Naive B cell (primary cell): Measurements from ENCODE around the gene SEMA6C. TPM values are rescaled to one million over a fixed set of nuclear protein-coding genes. Genes with fewer than 3 reads are reported as not detected.
"Not testable (repeated sequence)": the region's sequence is repeated elsewhere in the genome, so short reads cannot be mapped to it uniquely, and the experiment has no call there.

Experiments used
- ATAC-seq, 2 donors: fragments of 150-1000 bp; cut with Tn5 transposase; 2 replicates each; pipeline ENCODE4 v1.10.0; 2021; ENCODE audit warnings: low read depth in 2 of 2, mild to moderate bottlenecking in 2 of 2, moderate library complexity in 2 of 2
- DNase-seq: peaks from one replicate; pipeline ENCODE4 v3.0.0; 2022
- H3K27ac Mint-ChIP-seq, 6 donors: one replicate each; pipeline ENCODE4 v1.8.0; 2020 to 2022; ENCODE audit warnings: mild to moderate bottlenecking in 6 of 6, mixed read lengths in 6 of 6, moderate library complexity in 5 of 6, inconsistent platforms in 2 of 6
- H3K27me3 Mint-ChIP-seq, 3 donors: one replicate each; pipeline ENCODE4 v1.8.0; 2021 to 2022; ENCODE audit warnings: mixed read lengths in 3 of 3, mild to moderate bottlenecking in 1 of 3
- H3K36me3 Mint-ChIP-seq, 2 donors: one replicate each; pipeline ENCODE4 v1.8.0; 2020 to 2022; ENCODE audit warnings: mixed read lengths in 2 of 2, inconsistent platforms in 1 of 2, mild to moderate bottlenecking in 1 of 2
- H3K4me1 Mint-ChIP-seq, 3 donors: one replicate each; pipeline ENCODE4 v1.8.0; 2020 to 2022; ENCODE audit warnings: mixed read lengths in 3 of 3, inconsistent platforms in 1 of 3, mild to moderate bottlenecking in 1 of 3, moderate library complexity in 1 of 3
- H3K4me3 Mint-ChIP-seq, 8 donors: one replicate each; pipeline ENCODE4 v1.8.0; 2020 to 2022; ENCODE audit warnings: mild to moderate bottlenecking in 8 of 8, mixed read lengths in 8 of 8, moderate library complexity in 8 of 8, inconsistent platforms in 2 of 8
- H3K9me3 Mint-ChIP-seq, 7 donors: one replicate each; pipeline ENCODE4 v1.8.0; 2020 to 2022; ENCODE audit warnings: mixed read lengths in 7 of 7, mild to moderate bottlenecking in 5 of 7, inconsistent platforms in 2 of 7, moderate library complexity in 1 of 7
- polyA plus RNA-seq, 6 donors: library from polyadenylated mRNA; unstranded; fragments of 300-500 nt; fragmentation: Illumina TruSeq; gene quantifications; one replicate each; pipeline ENCODE4 v1.2.3, GENCODE V29; 2021; ENCODE audit warnings: low read depth in 6 of 6

Gene SEMA6C
- polyA plus RNA-seq, 6 donors from 2014 or later, result not detected

DNA sequence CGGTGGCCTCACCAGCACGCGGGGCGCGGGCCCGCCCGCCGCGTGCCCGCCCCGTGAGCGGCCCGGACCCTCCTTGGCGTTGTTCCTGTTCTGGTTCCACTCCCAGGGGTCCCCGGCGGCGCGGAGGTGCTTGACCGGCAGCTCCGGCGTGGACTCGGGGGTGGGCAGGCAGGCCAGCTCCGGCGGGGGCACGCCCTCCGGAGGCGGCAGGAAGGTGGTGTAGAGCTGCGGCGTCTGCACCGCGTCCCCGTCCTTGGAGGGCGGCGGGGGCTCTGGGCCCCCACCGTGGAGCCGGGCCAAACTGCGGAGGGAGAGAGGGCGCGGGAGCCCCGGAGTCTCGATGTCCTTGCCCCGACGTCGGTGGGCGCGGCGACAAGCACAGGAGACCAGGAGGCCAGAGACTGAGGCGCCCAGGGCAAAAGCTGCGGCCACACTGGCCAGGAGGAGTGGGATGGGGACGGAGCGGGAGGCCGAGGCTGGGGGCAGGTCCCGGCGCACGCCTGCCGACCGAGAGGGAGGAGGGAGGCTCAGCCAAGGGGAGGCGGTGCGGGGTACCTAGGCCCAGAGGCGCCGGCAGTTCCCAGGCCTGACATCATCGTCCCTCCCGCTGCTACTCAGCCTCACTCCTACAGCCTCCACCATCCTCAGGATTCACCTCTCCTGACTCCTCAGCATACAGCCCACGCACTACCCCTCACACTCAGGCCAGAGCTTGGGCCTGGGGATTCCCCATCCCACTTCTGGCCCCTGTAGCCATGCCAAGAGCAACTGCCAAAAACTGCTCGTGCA is 13.2 kb downstream of the SEMA6C start:
- no peaks in the 10 kb centered on the region for H3K36me3 Mint-ChIP-seq
- no peaks in the 10 kb centered on the region for H3K9me3 Mint-ChIP-seq
- peak overlapping the region in 2 of 8 donors; percentile 47 to 58 for H3K4me3 Mint-ChIP-seq
- peak overlapping the region in 1 of 6 donors; percentile 66 for H3K27ac Mint-ChIP-seq
- ATAC-seq (no peak), DNase-seq (no peak)
- peaks cover 4 to 15% (median 13%) of the 10 kb centered on the region in 3 donors for H3K4me1 Mint-ChIP-seq
- no peaks in the 10 kb centered on the region for H3K27me3 Mint-ChIP-seq

DNA sequence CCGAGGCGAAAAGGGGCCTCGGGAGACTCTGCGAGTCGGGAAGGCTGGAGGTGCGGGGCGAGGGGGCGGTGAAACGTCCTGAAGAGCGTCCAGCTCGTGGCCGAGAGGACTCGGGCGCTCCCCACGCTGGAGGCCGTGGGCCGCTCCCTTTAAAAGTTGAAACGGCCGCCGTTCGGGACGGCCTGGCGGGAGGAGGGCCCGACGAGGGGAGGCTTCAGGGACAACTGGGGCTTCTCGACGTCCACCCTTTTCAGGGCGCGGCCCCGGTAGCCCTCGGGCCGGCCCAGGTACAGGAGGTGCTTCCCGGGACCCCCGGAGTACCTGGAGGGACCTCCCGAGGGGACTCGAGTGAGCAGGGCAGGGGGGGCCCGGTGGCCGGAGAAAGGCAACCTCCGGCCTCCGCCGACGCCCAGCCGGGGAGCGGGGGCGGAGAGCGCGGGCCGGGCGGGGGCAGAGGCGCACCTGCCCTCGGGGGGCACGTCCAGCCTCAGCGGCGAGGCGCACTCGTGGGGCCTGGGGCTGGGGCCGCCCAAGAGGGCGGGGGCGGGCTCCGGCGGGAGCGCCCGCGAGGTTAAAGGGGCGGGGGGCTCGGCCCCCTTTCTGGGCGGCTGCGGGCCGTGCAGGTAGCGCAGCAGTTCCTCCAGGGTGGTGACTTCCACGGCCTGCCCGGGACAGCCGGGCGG is 14.0 kb downstream of the SEMA6C start:
- peak overlapping the region in 1 of 8 donors; percentile 84 for H3K4me3 Mint-ChIP-seq
- DNase-seq, result no peak

DNA sequence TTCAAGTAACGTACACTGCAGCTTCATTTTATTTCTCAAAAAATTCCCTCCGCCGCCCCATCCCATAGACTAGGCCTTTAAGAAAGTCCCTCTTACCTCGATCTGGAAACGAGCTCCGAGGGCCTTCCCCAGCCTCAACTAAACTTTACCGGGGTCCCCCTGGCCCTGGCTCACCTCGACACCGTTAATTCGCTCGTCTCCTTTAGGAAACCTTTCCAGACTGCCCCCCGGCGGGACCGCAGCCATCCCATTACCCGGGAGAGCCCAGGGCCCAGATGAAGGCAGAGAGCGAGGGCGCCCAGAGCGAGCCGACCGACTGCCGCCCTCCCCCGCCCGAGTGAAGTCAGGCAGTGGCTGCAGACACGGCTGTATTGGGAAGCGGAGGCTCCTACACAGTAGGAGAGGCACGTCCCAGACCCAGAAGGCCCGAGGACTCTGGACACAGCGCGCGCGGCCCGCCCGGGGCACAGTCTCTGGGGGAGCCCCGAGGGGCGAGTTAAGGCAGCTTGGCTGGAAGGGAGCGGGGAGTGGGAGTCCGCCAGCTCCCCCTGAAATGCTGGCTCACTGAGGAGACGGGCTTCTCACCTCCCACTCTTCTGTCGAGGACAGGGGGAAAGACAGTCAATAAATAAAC is 14.6 kb downstream of the SEMA6C start:
- ATAC-seq (no peak), DNase-seq (no peak)
- no peaks in the 10 kb centered on the region for H3K27me3 Mint-ChIP-seq
- peak overlapping the region in 3 of 6 donors; percentile 27 to 93 (median 66) for H3K27ac Mint-ChIP-seq
- peaks cover 4 to 15% (median 13%) of the 10 kb centered on the region in 3 donors for H3K4me1 Mint-ChIP-seq
- peak overlapping the region; percentile 76 to 90 (median 86) for H3K4me3 Mint-ChIP-seq
- H3K36me3 Mint-ChIP-seq, result no peaks in the 10 kb centered on the region
- H3K9me3 Mint-ChIP-seq, result no peaks in the 10 kb centered on the region

More for the DNA sequence above, 14.0 kb downstream of the SEMA6C start:
- H3K27ac Mint-ChIP-seq, result no peak overlapping the region
- ATAC-seq, result no peak
- H3K27me3 Mint-ChIP-seq, result no peaks in the 10 kb centered on the region
- no peaks in the 10 kb centered on the region for H3K36me3 Mint-ChIP-seq
- H3K9me3 Mint-ChIP-seq, result no peaks in the 10 kb centered on the region
- peaks cover 4 to 15% (median 13%) of the 10 kb centered on the region in 3 donors for H3K4me1 Mint-ChIP-seq

DNA sequence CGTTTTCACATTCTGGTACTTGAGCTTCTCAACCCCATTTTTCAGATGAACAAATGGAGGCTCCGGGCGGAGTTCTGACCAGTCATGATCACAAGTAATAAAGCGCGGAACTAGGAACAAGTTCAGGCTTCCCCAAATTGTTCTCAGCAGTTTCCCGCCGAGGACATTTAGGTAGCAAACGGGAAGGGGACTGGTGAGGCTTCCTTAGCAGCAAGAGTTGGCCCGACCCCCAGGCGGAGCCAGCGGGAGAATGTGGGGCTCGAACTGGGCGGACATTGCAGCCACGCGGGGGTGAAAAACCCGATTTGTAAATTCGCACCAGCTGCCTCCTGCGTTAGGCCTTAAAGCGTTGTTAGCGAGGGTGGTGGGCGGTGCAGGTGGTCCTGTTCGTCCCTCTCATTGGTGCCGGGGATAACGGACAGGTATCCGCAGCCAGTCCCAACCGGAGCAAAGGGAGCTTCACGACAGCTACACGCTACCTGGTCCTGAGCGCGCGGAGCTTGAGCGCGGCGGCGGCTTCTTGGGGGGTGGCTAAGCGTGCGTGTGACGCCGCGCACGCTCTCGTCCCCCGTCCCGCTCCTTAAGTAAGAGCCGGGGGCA is 15.3 kb downstream of the SEMA6C start:
- ATAC-seq (peak; percentile 99 to 100), DNase-seq (peak; percentile 84)
- Mint-ChIP-seq H3K4me3 (peak overlapping the region; percentile 76 to 90 (median 86)), H3K4me1 (peaks cover 4 to 15% (median 13%) of the 10 kb centered on the region in 3 donors), H3K27me3 (no peaks in the 10 kb centered on the region), H3K36me3 (no peaks in the 10 kb centered on the region), H3K27ac (peak overlapping the region in 5 of 6 donors; percentile 9 to 93 (median 66)), H3K9me3 (no peaks in the 10 kb centered on the region)

DNA sequence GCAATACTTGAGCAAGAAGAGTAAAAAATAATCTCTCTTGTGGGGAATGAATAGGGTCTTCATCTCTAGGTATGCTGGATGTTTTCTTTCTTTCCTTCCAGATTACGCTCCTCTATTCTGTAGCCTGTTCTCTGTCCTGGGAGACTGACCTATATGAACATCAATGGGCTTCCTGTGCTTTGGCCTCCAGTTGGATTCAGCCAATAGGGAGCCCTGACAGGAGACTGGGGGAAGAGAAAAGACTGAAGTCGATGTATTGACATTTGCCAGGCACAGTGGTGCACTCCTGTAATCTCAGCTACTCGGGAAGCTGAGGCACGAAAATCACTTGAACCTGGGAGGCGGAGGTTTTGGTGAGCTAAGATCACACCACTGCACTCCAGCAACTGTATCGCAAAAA is 17.6 kb downstream of the SEMA6C start:
- no peak for ATAC-seq
- H3K4me1 Mint-ChIP-seq, result peaks cover 4 to 15% (median 13%) of the 10 kb centered on the region in 3 donors
- no peaks in the 10 kb centered on the region for H3K27me3 Mint-ChIP-seq
- H3K9me3 Mint-ChIP-seq, result no peaks in the 10 kb centered on the region
- H3K4me3 Mint-ChIP-seq, result no peak overlapping the region
- no peaks in the 10 kb centered on the region for H3K36me3 Mint-ChIP-seq
- DNase-seq, result no peak
- H3K27ac Mint-ChIP-seq, result no peak overlapping the region

DNA sequence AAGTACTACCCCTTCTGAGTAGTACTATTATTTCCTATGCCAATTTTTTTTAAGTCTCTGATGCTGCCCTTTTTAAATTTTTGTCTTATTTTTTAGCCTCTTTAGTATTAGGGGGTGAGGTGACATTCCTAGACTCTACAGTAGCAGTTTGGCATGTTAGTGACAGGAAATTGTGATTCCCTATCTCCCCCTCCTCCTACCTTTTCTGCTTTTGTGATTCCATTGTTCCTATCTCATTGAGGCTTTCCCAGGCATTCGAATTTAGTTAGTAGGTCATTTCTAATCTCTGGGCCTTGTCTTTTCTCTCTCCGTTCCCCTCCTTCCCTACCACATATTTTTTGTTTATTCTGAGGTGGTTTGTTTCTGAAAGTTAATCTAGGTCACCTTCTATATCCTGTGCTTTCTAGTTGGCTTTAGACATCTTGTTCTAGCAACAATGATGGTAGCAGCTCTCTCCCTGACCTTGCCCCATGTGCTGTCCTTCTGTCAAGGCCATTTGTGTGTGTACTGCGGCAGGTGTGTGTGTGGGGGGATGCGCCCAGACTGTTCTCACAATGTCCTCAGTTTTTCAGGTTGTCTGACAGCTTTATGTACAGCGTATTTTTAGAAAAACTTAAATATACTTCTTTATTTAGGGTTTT is 21.5 kb downstream of the SEMA6C start:
- peaks cover 0 to 4% of the 10 kb centered on the region in 2 donors for H3K36me3 Mint-ChIP-seq
- no peaks in the 10 kb centered on the region for H3K9me3 Mint-ChIP-seq
- H3K27ac Mint-ChIP-seq, result peak overlapping the region in 2 of 6 donors; percentile 4 to 19
- ATAC-seq, result no peak
- no peaks in the 10 kb centered on the region for H3K27me3 Mint-ChIP-seq
- no peaks in the 10 kb centered on the region for H3K4me1 Mint-ChIP-seq
- no peak overlapping the region for H3K4me3 Mint-ChIP-seq
- no peak for DNase-seq

DNA sequence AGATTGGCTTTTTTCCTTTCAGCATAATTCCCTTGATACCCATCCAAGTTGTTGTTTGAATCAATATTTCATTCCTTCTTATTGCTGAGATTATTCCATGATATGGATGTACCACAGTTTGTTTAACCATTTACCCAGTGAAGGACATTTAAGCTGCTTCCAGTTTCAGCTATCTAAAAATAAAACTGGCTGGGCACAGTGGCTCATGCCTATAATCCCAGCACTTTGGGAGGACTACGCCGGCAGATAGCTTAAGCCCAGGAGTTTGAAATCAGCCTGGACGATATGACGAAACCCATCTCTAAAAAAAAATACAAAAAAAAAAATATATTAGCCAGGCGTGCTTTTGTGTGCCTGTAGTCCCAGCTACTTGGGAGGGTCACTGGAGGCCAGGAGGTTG is 32.6 kb downstream of the SEMA6C start:
- Mint-ChIP-seq H3K27ac (no peak overlapping the region), H3K27me3 (no peaks in the 10 kb centered on the region), H3K4me3 (no peak overlapping the region), H3K9me3 (no peaks in the 10 kb centered on the region), H3K4me1 (no peaks in the 10 kb centered on the region), H3K36me3 (peaks cover 13 to 14% of the 10 kb centered on the region in 2 donors)
- DNase-seq (no peak), ATAC-seq (no peak)

DNA sequence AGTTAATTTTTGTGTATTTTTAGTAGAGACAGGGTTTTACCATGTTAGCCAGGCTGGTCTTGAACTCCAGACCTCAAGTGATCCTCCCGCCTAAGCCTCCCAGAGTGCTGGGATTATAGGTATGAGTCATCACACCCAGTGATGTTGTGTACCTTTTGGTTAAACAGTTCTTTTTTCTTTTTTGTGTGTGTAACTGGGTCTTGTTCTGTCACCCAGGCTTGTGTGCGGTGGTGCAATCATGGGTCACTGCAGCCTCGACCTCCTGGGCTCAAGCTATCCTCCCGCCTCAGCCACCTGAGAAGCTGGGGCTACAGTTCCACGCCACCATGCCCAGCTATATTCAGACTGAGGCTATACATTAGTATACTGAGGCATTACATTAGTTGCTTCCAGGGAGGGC is 38.1 kb downstream of the SEMA6C start:
- H3K36me3 Mint-ChIP-seq, result peaks cover 8 to 11% of the 10 kb centered on the region in 2 donors
- DNase-seq, result no peak
- H3K9me3 Mint-ChIP-seq, result no peaks in the 10 kb centered on the region
- no peaks in the 10 kb centered on the region for H3K4me1 Mint-ChIP-seq
- no peak for ATAC-seq
- no peak overlapping the region for H3K27ac Mint-ChIP-seq
- H3K4me3 Mint-ChIP-seq, result no peak overlapping the region
- H3K27me3 Mint-ChIP-seq, result no peaks in the 10 kb centered on the region

DNA sequence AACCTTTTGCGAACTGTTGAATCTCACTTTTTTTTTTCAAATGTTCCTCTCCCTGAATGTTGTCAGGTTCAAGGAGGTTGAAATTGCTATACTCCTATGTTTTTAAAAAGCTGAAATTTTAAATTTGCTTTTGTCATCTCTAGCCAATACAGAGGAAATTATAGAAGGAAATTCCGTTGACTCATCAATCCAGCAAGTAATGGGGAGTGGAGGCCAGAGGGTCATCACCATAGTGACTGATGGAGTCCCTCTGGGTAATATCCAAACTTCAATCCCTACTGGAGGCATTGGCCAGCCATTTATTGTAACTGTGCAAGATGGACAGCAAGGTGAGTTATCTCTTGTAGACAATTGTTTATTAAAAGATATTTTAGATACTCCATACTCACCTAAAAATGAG is 39.5 kb downstream of the SEMA6C start:
- Mint-ChIP-seq H3K4me1 (no peaks in the 10 kb centered on the region), H3K36me3 (peaks cover 8 to 11% of the 10 kb centered on the region in 2 donors), H3K27me3 (no peaks in the 10 kb centered on the region), H3K4me3 (no peak overlapping the region), H3K27ac (no peak overlapping the region), H3K9me3 (no peaks in the 10 kb centered on the region)
- ATAC-seq, result no peak
- no peak for DNase-seq

DNA sequence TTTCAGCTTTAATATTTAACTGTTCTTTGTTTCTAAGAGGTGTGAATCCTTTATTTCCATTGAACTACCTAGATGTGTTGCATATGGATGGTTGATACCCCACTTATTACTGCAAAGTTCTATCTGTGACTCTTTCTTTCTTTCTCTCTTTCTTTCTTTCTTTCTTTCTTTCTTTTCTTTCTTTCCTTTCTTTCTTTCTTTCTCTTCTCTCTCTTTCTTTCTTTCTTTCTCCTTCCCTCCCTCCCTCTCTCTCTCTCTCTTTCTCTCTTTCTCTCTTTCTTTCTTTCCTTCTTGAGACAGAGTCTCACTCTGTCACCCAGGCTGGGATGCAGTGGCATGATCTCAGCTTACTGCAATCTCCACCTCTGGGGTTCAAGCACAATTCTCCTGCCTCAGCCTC is 41.8 kb downstream of the SEMA6C start:
- Mint-ChIP-seq H3K4me1 (no peaks in the 10 kb centered on the region), H3K9me3 (no peaks in the 10 kb centered on the region), H3K36me3 (peaks cover 8 to 11% of the 10 kb centered on the region in 2 donors), H3K27ac (peak overlapping the region in 1 of 6 donors; percentile 66), H3K27me3 (no peaks in the 10 kb centered on the region), H3K4me3 (no peak overlapping the region)
- ATAC-seq, result no peak
- DNase-seq, result no peak

DNA sequence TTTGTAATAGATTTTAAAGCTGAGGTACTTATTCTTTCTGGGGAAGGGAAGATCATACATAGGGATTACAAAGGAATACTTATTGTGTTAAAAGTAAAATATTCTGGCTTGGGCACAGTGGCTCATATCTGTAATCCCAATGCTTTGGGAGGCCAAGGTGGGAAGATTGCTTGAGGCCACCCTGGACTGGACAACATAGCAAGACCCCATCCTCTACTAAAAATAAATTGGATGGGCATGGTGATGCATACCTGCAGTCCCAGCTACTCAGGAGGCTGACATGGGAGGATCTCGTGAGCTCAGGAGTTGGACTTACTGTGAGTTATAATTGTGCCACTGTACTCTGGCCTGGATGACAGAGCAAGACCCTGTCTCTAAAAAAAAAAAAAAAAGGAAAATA is 48.3 kb downstream of the SEMA6C start:
- no peaks in the 10 kb centered on the region for H3K9me3 Mint-ChIP-seq
- ATAC-seq (no peak), DNase-seq (no peak)
- no peaks in the 10 kb centered on the region for H3K27me3 Mint-ChIP-seq
- no peak overlapping the region for H3K4me3 Mint-ChIP-seq
- no peaks in the 10 kb centered on the region for H3K36me3 Mint-ChIP-seq
- H3K27ac Mint-ChIP-seq, result no peak overlapping the region
- H3K4me1 Mint-ChIP-seq, result no peaks in the 10 kb centered on the region

DNA sequence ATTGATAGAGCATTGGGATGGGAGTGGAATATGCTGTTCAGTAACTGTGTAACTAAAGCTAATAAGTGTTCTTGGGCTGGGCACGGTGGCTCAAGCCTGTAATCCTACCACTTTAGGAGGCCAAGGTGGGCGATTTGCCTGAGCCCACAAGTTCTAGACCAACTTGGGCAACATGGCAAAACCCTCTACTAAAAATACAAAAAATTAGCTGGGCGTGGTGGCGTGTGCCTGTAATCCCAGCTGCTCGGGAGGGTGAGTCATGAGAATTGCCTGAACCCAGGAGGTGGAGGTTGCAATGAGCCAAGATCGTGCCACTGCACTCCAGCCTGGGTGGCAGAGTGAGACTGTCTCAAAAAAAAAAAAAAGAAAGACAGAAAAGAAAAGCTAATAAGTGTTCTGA is 49.0 kb downstream of the SEMA6C start:
- not testable (repeated sequence) for H3K4me1 Mint-ChIP-seq, ATAC-seq, H3K36me3 Mint-ChIP-seq, H3K27me3 Mint-ChIP-seq, H3K4me3 Mint-ChIP-seq, H3K9me3 Mint-ChIP-seq, DNase-seq
- peak overlapping the region in 1 of 6 donors; percentile 13 for H3K27ac Mint-ChIP-seq

DNA sequence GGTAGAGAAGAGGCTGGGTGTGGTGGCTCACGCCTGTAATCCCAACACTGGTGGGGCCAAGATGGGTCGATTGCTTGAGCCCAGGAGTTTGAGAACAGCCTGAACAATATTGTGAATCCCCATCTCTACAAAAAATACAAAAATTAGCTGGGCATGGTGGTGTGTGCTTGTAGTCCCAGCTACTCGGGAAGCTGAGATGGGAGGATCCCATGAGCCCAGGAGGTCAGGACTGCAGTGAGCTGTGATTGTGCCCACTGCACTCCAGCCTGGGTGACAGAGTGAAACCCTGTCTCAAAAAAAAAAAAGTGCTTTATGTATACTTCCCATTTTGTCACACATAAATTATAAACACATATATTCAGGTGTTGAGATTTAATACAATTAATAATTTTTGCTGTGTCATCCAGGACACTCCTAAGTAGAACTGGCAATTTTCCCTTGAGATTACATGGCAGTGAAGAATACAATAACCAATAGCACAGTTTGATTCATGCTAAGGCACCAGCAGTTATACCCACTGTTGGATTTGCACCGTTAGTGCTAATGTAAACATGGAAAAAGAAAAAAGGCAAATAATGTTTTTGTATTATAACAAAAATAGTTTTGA is 60.4 kb downstream of the SEMA6C start:
- peaks cover 5 to 9% (median 9%) of the 10 kb centered on the region in 3 donors for H3K4me1 Mint-ChIP-seq
- no peaks in the 10 kb centered on the region for H3K36me3 Mint-ChIP-seq
- DNase-seq, result no peak
- no peak for ATAC-seq
- H3K4me3 Mint-ChIP-seq, result no peak overlapping the region
- H3K27me3 Mint-ChIP-seq, result no peaks in the 10 kb centered on the region
- no peaks in the 10 kb centered on the region for H3K9me3 Mint-ChIP-seq
- H3K27ac Mint-ChIP-seq, result peak overlapping the region in 1 of 6 donors; percentile 55
